ENCODE measurements around the gene PIEZO2.

PIEZO2 gene

DNA sequence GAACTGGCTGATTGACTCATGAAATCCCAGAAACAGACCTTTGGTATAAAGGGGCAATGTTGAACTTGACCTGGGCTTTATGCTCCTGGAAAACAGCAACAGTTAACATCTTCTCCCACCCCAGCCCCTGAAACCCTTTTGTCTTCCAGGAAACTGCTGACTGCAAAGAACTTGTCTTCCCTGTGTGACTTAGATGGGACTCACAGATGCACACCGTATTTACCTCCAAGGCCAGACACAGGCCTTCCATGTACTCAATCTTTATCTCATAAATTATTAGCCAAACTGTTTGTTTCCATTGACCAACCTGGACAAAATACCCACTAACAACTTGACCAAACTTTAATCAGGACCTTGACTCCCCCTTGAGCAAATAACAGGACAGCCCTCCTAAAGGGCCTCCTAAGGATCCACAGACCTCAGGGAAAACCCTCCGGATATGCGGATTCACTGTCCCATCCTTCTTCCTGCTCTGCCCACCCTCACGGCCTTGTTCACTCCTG is 36.3 kb downstream of the PIEZO2 start:
- Histone ChIP-seq H3K79me2 (ENCODE audit: insufficient read depth, low read length) (no peaks in the 10 kb centered on the region), H3K9me2 (replicated peaks; ENCODE audit: low read depth, low read length) (no peaks in the 10 kb centered on the region), H3K27me3 (ENCODE audit: insufficient read depth, low read length, poor library complexity, severe bottlenecking) (no peaks in the 10 kb centered on the region), H3K4me3 (ENCODE audit: low read length, poor library complexity, severe bottlenecking) (no peak overlapping the region), H3K4me2 (ENCODE audit: low read depth, low read length, poor library complexity, severe bottlenecking) (no peak overlapping the region), H2AFZ (ENCODE audit: low read length) (no peak overlapping the region), H3K9me3 (ENCODE audit: insufficient read depth, low read depth, low read length) (no peaks in the 10 kb centered on the region), H3K9ac (ENCODE audit: low read depth, low read length, poor library complexity, severe bottlenecking) (no peak overlapping the region), H3K4me1 (ENCODE audit: insufficient read depth, low read length, poor library complexity, severe bottlenecking) (no peaks in the 10 kb centered on the region), H3K36me3 (ENCODE audit: insufficient read depth, low read length) (no peaks in the 10 kb centered on the region), H4K20me1 (ENCODE audit: insufficient read depth, low read length, poor library complexity, severe bottlenecking) (no peaks in the 10 kb centered on the region), H3F3A (ENCODE audit: low read depth) (no peaks in the 10 kb centered on the region)
- TF ChIP-seq, protein P1, sequence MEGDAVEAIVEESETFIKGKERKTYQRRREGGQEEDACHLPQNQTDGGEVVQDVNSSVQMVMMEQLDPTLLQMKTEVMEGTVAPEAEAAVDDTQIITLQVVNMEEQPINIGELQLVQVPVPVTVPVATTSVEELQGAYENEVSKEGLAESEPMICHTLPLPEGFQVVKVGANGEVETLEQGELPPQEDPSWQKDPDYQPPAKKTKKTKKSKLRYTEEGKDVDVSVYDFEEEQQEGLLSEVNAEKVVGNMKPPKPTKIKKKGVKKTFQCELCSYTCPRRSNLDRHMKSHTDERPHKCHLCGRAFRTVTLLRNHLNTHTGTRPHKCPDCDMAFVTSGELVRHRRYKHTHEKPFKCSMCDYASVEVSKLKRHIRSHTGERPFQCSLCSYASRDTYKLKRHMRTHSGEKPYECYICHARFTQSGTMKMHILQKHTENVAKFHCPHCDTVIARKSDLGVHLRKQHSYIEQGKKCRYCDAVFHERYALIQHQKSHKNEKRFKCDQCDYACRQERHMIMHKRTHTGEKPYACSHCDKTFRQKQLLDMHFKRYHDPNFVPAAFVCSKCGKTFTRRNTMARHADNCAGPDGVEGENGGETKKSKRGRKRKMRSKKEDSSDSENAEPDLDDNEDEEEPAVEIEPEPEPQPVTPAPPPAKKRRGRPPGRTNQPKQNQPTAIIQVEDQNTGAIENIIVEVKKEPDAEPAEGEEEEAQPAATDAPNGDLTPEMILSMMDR (conservative IDR thresholded peaks at IDR 0.05; ENCODE audit: low read length): no peak
- TF ChIP-seq EZH2phosphoT487 (IDR thresholded peaks at IDR 0.05; ENCODE audit: borderline replicate concordance): no peak

DNA sequence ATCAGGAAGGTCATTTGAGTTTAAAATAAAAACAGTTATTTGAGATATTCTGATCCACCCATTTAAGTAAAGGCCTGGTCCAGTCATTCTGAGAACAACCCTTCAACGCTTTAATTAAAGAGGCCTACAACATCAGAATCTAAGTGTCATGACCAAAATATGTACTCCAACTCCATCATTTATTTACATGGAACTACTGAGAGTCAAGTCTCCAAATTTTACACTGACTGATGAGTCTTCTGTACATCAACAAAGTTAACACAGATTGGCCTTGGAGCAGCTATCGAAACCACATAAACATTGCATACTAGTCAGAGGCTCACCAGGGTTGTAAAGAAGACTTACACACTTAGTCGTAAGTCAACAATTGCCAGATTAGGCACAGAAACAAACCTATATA is 37.1 kb downstream of the PIEZO2 start:
- H3K4me3 ChIP-seq (ENCODE audit: low read length, poor library complexity, severe bottlenecking): no peak overlapping the region
- H3F3A ChIP-seq (ENCODE audit: low read depth): no peaks in the 10 kb centered on the region
- H3K9ac ChIP-seq (ENCODE audit: low read depth, low read length, poor library complexity, severe bottlenecking): no peak overlapping the region
- no peaks in the 10 kb centered on the region for H4K20me1 ChIP-seq (ENCODE audit: insufficient read depth, low read length, poor library complexity, severe bottlenecking)
- no peaks in the 10 kb centered on the region for H3K27me3 ChIP-seq (ENCODE audit: insufficient read depth, low read length, poor library complexity, severe bottlenecking)
- no peak overlapping the region for H2AFZ ChIP-seq (ENCODE audit: low read length)
- H3K9me2 ChIP-seq (replicated peaks; ENCODE audit: low read depth, low read length): no peaks in the 10 kb centered on the region
- no peaks in the 10 kb centered on the region for H3K4me1 ChIP-seq (ENCODE audit: insufficient read depth, low read length, poor library complexity, severe bottlenecking)
- TF ChIP-seq, protein P1 (conservative IDR thresholded peaks at IDR 0.05; ENCODE audit: low read length): no peak
- no peak for TF ChIP-seq EZH2phosphoT487 (IDR thresholded peaks at IDR 0.05; ENCODE audit: borderline replicate concordance)
- no peaks in the 10 kb centered on the region for H3K36me3 ChIP-seq (ENCODE audit: insufficient read depth, low read length)
- H3K79me2 ChIP-seq (ENCODE audit: insufficient read depth, low read length): no peaks in the 10 kb centered on the region
- H3K4me2 ChIP-seq (ENCODE audit: low read depth, low read length, poor library complexity, severe bottlenecking): no peak overlapping the region
- no peaks in the 10 kb centered on the region for H3K9me3 ChIP-seq (ENCODE audit: insufficient read depth, low read depth, low read length)

DNA sequence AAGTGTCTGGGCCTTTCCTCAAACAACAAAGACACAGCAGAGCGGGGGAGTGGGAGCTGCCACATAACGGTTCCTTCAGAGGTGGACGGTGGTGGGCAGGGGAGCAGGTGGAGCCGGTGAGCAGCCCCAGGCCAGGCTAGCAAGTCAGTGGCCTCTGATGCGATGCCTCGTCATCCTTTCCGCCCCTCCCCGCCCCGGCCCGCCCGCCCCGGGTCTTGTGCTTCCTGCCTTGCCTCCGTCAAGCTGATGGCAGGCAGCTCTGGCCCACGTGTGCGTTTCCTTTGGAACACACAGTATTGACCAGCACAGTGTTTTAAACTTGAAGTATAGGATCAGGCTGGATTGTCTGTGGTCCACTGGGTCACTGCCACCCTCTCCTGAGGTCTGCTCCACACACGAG is 38.9 kb downstream of the PIEZO2 start:
- TF ChIP-seq, protein P1 (conservative IDR thresholded peaks at IDR 0.05; ENCODE audit: low read length): no peak
- TF ChIP-seq EZH2phosphoT487 (IDR thresholded peaks at IDR 0.05; ENCODE audit: borderline replicate concordance): no peak
- Histone ChIP-seq H3K9me3 (ENCODE audit: insufficient read depth, low read depth, low read length) (no peaks in the 10 kb centered on the region), H3K4me2 (ENCODE audit: low read depth, low read length, poor library complexity, severe bottlenecking) (no peak overlapping the region), H3K79me2 (ENCODE audit: insufficient read depth, low read length) (no peaks in the 10 kb centered on the region), H2AFZ (ENCODE audit: low read length) (no peak overlapping the region), H4K20me1 (ENCODE audit: insufficient read depth, low read length, poor library complexity, severe bottlenecking) (no peaks in the 10 kb centered on the region), H3K9ac (ENCODE audit: low read depth, low read length, poor library complexity, severe bottlenecking) (no peak overlapping the region), H3F3A (ENCODE audit: low read depth) (no peaks in the 10 kb centered on the region), H3K36me3 (ENCODE audit: insufficient read depth, low read length) (no peaks in the 10 kb centered on the region), H3K4me1 (ENCODE audit: insufficient read depth, low read length, poor library complexity, severe bottlenecking) (no peaks in the 10 kb centered on the region), H3K4me3 (ENCODE audit: low read length, poor library complexity, severe bottlenecking) (no peak overlapping the region), H3K27me3 (ENCODE audit: insufficient read depth, low read length, poor library complexity, severe bottlenecking) (no peaks in the 10 kb centered on the region), H3K9me2 (replicated peaks; ENCODE audit: low read depth, low read length) (no peaks in the 10 kb centered on the region)
